Neural cell (in vitro differentiated cells): ENCODE results near the gene ZDHHC16. TPM values are rescaled to one million over a fixed set of nuclear protein-coding genes. Genes with fewer than 3 reads are reported as not detected.
"Not testable (repeated sequence)": the region's sequence is repeated elsewhere in the genome, so short reads cannot be mapped to it uniquely, and the experiment has no call there.

Source experiments
- H2AFZ ChIP-seq: fragments of 200-600, 300-800 bp; sonication (generic), shearing (Covaris generic); 2 replicates; pipeline ENCODE4 v1.6.0; 2014; ENCODE audit warnings: low read depth, mild to moderate bottlenecking, antibody characterized with exemption, low read length, moderate library complexity
- H3F3A ChIP-seq: fragments of 200-600 bp; shearing (Covaris generic); 2 replicates; pipeline ENCODE4 v1.6.1; 2016; ENCODE audit warnings: mild to moderate bottlenecking, moderate library complexity, mixed read lengths, antibody characterized with exemption, low read length; ENCODE audit not compliant: insufficient read depth, poor library complexity, severe bottlenecking
- H3K27ac ChIP-seq: fragments of 200-600, 300-800 bp; sonication (generic), shearing (Covaris generic); 2 replicates; pipeline ENCODE4 v1.5.1; 2014; ENCODE audit warnings: mild to moderate bottlenecking, low read length, moderate library complexity
- H3K27me3 ChIP-seq: fragments of 300-800, 200-600 bp; sonication (generic), shearing (Covaris generic); 2 replicates; pipeline ENCODE4 v1.6.0; 2014; ENCODE audit warnings: mild to moderate bottlenecking, low read depth, low read length, moderate library complexity; ENCODE audit not compliant: insufficient read depth
- H3K36me3 ChIP-seq: fragments of 300-800, 200-600 bp; sonication (generic), shearing (Covaris generic); 2 replicates; pipeline ENCODE4 v1.5.1; 2014; ENCODE audit warnings: mild to moderate bottlenecking, antibody characterized with exemption, low read length, moderate library complexity; ENCODE audit not compliant: insufficient read depth
- H3K4me2 ChIP-seq: fragments of 300-800, 200-600 bp; sonication (generic), shearing (Covaris generic); 2 replicates; pipeline ENCODE4 v1.6.0; 2014; ENCODE audit warnings: mild to moderate bottlenecking, low read length
- H3K4me3 ChIP-seq: fragments of 300-800, 200-600 bp; sonication (generic), shearing (Covaris generic); 2 replicates; pipeline ENCODE4 v1.5.1; 2014; ENCODE audit warnings: mild to moderate bottlenecking, low read length, moderate library complexity
- H3K79me2 ChIP-seq: fragments of 200-600 bp; shearing (Covaris generic); replicated peaks from 2 replicates; pipeline ENCODE4 v1.6.0; 2014; ENCODE audit warnings: mild to moderate bottlenecking, low read length, moderate library complexity; ENCODE audit not compliant: insufficient read depth
- H3K9ac ChIP-seq: fragments of 300-800, 200-600 bp; sonication (generic), shearing (Covaris generic); 2 replicates; pipeline ENCODE4 v1.6.1; 2016; ENCODE audit warnings: mild to moderate bottlenecking, low read length, mixed read lengths
- H3K9me2 ChIP-seq: fragments of 200-600 bp; shearing (Covaris generic); 2 replicates; pipeline ENCODE4 v1.6.1; 2016; ENCODE audit warnings: mild to moderate bottlenecking, low read length, mixed read lengths; ENCODE audit not compliant: insufficient read depth
- H3K9me3 ChIP-seq: fragments of 200-600, 300-800 bp; sonication (generic), shearing (Covaris generic); 2 replicates; pipeline ENCODE4 v1.6.1; 2016; ENCODE audit warnings: mild to moderate bottlenecking, mixed run types, low read length, moderate library complexity, mixed read lengths
- H4K20me1 ChIP-seq: fragments of 200-600 bp; shearing (Covaris generic); 2 replicates; pipeline ENCODE4 v1.6.1; 2016; ENCODE audit warnings: mild to moderate bottlenecking, mixed run types; ENCODE audit not compliant: insufficient read depth
- EP300 ChIP-seq: fragments of 450-650 bp; conservative IDR thresholded peaks from 2 replicates; pipeline ENCODE4 v1.6.1; 2014; ENCODE audit warnings: antibody characterized with exemption, mild to moderate bottlenecking, moderate library complexity; ENCODE audit not compliant: poor library complexity, severe bottlenecking
- EZH2 ChIP-seq: fragments of 200-600, 300-800 bp; shearing (Covaris generic), sonication (generic); IDR thresholded peaks from 2 replicates; pipeline ENCODE4 v1.6.1; 2014; ENCODE audit warnings: antibody characterized with exemption, low read length, borderline replicate concordance, mild to moderate bottlenecking; ENCODE audit not compliant: insufficient read depth, poor library complexity, severe bottlenecking
- MXI1 ChIP-seq: fragments of 450-650 bp; conservative IDR thresholded peaks from 2 replicates; pipeline ENCODE4 v1.6.1; 2014; ENCODE audit warnings: antibody characterized with exemption, mild to moderate bottlenecking; ENCODE audit not compliant: poor library complexity, severe bottlenecking
- POLR2AphosphoS5 ChIP-seq: IDR thresholded peaks from 2 replicates; pipeline ENCODE4 v1.6.1; 2012
- RAD21 ChIP-seq: fragments of 450-650 bp; conservative IDR thresholded peaks from 2 replicates; pipeline ENCODE4 v1.6.1; 2014; ENCODE audit warnings: antibody characterized with exemption, mild to moderate bottlenecking, moderate library complexity
- SMC3 ChIP-seq: fragments of 450-650 bp; conservative IDR thresholded peaks from 2 replicates; pipeline ENCODE4 v1.6.1; 2014; ENCODE audit warnings: antibody characterized with exemption, mild to moderate bottlenecking, moderate library complexity; ENCODE audit not compliant: poor library complexity
- TAF1 ChIP-seq: IDR thresholded peaks from 2 replicates; pipeline ENCODE4 v1.6.1; 2012; ENCODE audit warnings: low read depth
- polyA plus RNA-seq: library from polyadenylated mRNA; depleted of rRNA; stranded (reverse); fragments of >200 nt; gene quantifications from 2 replicates; pipeline ENCODE4 v1.2.3, GENCODE V29; 2014
- TF ChIP-seq, protein P1 (sequence below): fragments of 450-650 bp; IDR thresholded peaks from 2 replicates; pipeline ENCODE4 v1.5.1; 2014; ENCODE audit warnings: antibody characterized with exemption, mild to moderate bottlenecking, moderate library complexity; ENCODE audit not compliant: poor library complexity, severe bottlenecking
- TF ChIP-seq, protein P2 (sequence below): IDR thresholded peaks from 2 replicates; pipeline ENCODE4 v1.6.1; 2012; ENCODE audit warnings: borderline replicate concordance

Gene ZDHHC16
- polyA plus RNA-seq, 1 donor from 2014 or later: 34.3 TPM

DNA sequence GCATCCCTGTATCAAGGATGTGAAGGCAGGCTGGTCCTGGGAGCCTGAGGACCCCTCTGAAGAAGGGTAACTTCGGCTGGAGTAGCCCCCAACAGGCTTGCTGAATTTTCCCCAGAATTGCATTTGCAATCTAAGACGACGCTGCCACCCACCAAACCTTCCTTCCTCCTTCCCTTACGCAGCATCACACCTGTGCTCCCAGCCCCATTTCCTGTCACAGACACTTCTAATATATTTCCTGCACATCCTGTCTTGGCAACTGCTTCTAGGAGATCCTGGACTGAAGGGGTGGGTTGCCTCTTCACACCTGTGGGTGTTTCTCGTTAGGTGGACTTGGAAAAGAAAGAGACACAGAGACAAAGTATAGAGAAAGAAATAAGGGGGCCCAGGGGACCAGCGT lies 29.4 kb upstream of the ZDHHC16 start:
- H3K9ac ChIP-seq: no peak overlapping the region
- H3K9me3 ChIP-seq: no peaks in the 10 kb centered on the region
- no peak overlapping the region for H3K4me3 ChIP-seq
- H3K27me3 ChIP-seq: no peaks in the 10 kb centered on the region
- H3F3A ChIP-seq: no peaks in the 10 kb centered on the region
- no peaks in the 10 kb centered on the region for H3K79me2 ChIP-seq
- no peak overlapping the region for H3K4me2 ChIP-seq
- H2AFZ ChIP-seq: no peak overlapping the region
- no peaks in the 10 kb centered on the region for H3K36me3 ChIP-seq
- no peaks in the 10 kb centered on the region for H3K9me2 ChIP-seq
- H4K20me1 ChIP-seq: no peaks in the 10 kb centered on the region
- TF ChIP-seq RAD21: no peak
- no peak overlapping the region for H3K27ac ChIP-seq

DNA sequence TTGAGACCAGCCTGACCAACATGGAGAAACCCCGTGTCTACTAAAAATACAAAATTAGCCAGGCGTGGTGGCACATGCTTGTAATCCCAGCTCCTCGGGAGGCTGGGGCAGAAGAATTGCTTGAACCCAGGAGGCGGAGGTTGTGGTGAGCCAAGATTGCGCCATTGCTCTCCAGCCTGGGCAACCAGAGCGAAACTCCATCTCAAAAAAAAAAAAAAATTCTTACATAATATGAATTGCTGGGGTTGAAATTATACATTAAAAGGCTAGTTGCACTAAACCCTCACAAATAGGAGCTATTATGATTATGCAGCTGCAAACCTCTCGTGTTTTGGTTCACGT lies 22.2 kb upstream of the ZDHHC16 start:
- not testable (repeated sequence) for H3K27me3 ChIP-seq, H3K27ac ChIP-seq, H3K9me3 ChIP-seq, H3K9me2 ChIP-seq, H3K4me3 ChIP-seq, H4K20me1 ChIP-seq, H3K9ac ChIP-seq, H3K4me2 ChIP-seq, H3K36me3 ChIP-seq, H3F3A ChIP-seq, H2AFZ ChIP-seq
- peaks cover 19% of the 10 kb centered on the region for H3K79me2 ChIP-seq

DNA sequence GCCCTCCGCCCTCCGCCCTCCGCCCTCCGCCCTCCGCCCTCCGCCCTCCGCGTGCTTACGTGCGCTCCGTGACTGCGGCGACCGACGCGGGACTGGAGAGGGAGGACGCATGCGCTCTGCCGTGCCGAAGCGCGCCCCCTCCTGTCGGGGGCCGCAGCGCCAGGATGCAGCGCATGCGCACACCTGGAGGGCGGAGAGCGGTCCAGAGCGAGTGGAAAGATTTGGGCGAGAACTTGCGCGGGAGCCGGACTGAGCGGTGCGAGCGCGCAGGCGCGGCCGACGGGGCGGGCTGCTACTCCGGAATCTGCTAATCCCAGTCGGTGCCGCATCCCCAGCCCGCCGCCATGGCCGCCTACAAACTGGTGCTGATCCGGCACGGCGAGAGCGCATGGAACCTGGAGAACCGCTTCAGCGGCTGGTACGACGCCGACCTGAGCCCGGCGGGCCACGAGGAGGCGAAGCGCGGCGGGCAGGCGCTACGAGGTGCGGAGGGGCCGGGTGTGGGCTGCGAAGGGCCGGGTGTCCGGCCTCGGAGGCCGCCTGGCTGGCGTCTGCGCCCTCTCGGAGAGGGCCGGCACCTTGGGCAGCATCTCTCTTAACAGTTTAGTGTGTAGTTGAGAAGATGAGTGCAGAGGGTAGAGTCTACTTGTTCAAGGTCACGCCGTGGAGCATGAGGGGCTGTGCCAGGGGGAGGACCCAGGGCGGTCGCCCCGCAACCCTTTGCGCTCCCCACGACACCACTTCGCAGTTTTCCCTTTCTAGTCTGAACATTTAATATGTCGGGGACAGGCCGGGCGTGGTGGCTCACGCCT lies 19.8 kb upstream of the ZDHHC16 start, which contains the start of gene PGAM1:
PGAM1 (plus strand) TSS at position 228 of the 812 bp plus-strand sequence; CDS start at position 345, 117 bp downstream.
- Histone ChIP-seq H3K27me3 (no peaks in the 10 kb centered on the region), H3K4me2 (peak within 1 kb of the TSS; percentile 95), H3K9me2 (no peaks in the 10 kb centered on the region), H2AFZ (peak within 1 kb of the TSS; percentile 45), H3K36me3 (no peaks in the 10 kb centered on the region), H3F3A (no peaks in the 10 kb centered on the region), H3K9me3 (no peaks in the 10 kb centered on the region), H3K27ac (peak within 1 kb of the TSS; percentile 70), H3K9ac (peak within 1 kb of the TSS; percentile 71), H4K20me1 (no peaks in the 10 kb centered on the region), H3K4me3 (peak within 1 kb of the TSS; percentile 92), H3K79me2 (peaks cover 27% of the 10 kb centered on the region)
- TF ChIP-seq RAD21 (no peak), SMC3 (no peak), TAF1 (peak; percentile 43), MXI1 (peak; percentile 91), EZH2 (no peak), EP300 (peak; percentile 24), POLR2AphosphoS5 (peak; percentile 53)
- TF ChIP-seq, protein P1, sequence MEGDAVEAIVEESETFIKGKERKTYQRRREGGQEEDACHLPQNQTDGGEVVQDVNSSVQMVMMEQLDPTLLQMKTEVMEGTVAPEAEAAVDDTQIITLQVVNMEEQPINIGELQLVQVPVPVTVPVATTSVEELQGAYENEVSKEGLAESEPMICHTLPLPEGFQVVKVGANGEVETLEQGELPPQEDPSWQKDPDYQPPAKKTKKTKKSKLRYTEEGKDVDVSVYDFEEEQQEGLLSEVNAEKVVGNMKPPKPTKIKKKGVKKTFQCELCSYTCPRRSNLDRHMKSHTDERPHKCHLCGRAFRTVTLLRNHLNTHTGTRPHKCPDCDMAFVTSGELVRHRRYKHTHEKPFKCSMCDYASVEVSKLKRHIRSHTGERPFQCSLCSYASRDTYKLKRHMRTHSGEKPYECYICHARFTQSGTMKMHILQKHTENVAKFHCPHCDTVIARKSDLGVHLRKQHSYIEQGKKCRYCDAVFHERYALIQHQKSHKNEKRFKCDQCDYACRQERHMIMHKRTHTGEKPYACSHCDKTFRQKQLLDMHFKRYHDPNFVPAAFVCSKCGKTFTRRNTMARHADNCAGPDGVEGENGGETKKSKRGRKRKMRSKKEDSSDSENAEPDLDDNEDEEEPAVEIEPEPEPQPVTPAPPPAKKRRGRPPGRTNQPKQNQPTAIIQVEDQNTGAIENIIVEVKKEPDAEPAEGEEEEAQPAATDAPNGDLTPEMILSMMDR: peak; percentile 93
- TF ChIP-seq, protein P2, sequence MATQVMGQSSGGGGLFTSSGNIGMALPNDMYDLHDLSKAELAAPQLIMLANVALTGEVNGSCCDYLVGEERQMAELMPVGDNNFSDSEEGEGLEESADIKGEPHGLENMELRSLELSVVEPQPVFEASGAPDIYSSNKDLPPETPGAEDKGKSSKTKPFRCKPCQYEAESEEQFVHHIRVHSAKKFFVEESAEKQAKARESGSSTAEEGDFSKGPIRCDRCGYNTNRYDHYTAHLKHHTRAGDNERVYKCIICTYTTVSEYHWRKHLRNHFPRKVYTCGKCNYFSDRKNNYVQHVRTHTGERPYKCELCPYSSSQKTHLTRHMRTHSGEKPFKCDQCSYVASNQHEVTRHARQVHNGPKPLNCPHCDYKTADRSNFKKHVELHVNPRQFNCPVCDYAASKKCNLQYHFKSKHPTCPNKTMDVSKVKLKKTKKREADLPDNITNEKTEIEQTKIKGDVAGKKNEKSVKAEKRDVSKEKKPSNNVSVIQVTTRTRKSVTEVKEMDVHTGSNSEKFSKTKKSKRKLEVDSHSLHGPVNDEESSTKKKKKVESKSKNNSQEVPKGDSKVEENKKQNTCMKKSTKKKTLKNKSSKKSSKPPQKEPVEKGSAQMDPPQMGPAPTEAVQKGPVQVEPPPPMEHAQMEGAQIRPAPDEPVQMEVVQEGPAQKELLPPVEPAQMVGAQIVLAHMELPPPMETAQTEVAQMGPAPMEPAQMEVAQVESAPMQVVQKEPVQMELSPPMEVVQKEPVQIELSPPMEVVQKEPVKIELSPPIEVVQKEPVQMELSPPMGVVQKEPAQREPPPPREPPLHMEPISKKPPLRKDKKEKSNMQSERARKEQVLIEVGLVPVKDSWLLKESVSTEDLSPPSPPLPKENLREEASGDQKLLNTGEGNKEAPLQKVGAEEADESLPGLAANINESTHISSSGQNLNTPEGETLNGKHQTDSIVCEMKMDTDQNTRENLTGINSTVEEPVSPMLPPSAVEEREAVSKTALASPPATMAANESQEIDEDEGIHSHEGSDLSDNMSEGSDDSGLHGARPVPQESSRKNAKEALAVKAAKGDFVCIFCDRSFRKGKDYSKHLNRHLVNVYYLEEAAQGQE: peak; percentile 26
